GM19463 (cell line): ENCODE data around the gene CACUL1.

ENCODE experiments used
- ATAC-seq: cut with Tn5 transposase; IDR thresholded peaks from one replicate; pipeline ENCODE4 v1.9.1; 2021; ENCODE audit warnings: mild to moderate bottlenecking, moderate library complexity; ENCODE audit not compliant: unreplicated experiment

The CACUL1 gene

DNA sequence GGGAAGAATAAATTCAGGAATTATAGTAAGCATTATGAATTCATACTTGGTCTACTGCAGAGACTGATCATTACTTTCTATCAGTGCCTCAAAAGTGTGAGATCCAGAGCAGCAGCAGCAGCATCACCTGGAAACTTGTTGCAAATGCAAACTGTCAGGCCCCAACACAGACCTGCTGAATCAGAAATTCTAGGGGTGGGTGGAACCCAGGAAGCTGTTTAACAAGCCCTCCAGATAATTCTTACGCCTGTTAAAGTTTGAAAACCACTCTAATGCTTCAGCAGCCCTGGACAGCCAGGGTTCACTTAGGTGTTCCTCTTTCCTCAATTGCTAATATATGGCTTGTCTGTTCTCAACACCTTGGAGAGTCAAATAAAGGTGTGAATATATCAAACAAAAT is 19.5 kb downstream of the CACUL1 start:
- no peak for ATAC-seq

- ATAC-seq: no peak
Measured at GRCh38 chr10:118734475-118734874, 20.3 kb downstream of the CACUL1 start.

DNA sequence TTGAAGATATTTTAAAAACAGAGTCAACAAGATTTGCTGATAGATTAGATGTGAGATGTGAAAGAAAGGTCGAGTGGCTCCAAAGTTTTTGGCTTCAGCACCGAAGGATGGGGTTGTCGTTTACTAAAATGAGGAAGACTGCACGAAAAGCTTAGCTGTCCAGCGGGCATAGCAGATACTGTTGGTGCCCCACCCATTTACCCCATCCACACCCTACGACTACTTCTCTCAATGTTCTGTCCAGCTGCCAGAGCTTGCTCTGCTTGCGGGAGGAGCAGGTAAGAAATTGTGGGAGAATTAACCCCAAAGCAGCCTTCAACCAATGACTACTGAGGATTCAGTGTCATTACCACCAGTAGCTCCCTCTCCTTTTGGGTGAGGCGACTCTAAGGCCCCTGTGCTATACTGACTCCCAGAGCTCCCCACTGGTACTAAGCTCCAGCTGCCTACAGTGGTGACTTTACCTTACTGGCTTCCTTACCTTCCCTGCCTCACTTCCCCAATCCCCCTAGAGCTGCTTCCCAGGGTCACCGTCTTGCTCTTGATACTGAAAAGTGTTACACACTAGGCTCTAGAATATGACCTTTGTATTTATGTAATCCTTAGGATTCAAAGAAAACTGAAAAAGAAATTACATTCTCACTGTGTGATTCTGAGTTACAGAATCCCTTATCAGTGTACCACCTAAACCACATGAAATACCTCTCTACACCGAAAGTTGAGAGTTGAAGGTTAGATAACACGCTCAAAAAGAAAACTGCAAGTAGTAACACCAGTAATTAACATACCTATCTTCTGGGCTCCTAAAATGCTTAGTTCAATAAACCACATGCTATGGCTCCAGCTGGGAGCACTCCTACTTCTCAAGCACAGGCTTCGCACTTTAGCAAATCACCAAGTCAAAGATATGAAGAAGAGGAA is 22.3 kb downstream of the CACUL1 start:
- peak; percentile 59 for ATAC-seq

DNA sequence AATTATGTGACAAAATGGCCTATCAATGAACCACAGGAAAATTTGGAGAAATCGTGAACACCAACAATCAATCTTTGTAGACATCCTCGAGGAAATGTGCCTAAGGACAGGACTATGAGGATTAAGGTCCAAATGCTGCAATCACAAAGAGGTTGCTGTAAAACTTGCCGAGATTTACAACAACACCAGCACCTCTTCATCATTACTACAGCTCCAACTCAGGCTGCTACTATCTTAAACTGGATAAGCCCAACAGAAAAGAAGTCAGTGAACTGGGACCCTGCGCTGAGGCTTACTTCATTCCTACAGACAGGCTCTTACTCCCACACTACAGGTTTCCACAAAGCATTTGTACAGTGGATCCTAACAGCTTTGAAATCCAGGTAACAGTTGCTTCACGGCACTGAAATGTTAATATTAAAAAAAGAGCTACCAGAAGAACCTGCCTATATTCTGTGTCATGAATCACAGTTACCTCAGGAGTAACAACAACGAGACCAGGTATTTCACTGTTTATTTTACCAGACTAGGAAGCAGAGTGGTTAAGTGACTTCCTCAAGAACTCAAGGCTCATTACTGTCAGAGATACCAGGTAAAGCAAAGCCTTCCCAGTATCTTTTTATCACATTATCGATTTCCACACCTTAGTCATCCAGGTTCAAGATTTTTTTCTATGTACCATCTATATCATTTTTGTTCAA is 23.9 kb downstream of the CACUL1 start:
- no peak for ATAC-seq

- ATAC-seq: peak; percentile 79
Measured at GRCh38 chr10:118729641-118730258, 25.0 kb downstream of the CACUL1 start.

- ATAC-seq: no peak
Measured at GRCh38 chr10:118729200-118729599, 25.6 kb downstream of the CACUL1 start.

GRCh38 chr10:118725886-118726500 is 28.8 kb downstream of the CACUL1 start:
- no peak for ATAC-seq

DNA sequence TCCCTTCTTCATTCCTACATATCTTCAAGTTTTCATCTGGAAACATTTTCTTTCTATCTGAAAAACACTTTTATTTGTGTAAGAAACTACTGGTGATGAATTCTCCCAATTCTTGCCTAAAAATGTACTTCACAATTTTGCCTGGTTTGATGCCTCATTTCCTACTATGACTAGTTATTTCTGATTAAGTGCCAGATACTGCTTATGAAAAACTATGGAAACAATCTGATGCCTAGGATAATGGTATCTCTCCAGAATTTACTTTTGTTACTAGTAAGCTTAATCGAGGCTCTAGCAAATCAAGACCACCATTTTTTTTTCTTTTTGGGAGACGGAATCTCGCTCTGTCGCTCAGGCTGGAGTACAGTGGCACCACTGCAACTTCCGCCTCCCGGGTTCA is 31.3 kb downstream of the CACUL1 start:
- ATAC-seq: no peak

DNA sequence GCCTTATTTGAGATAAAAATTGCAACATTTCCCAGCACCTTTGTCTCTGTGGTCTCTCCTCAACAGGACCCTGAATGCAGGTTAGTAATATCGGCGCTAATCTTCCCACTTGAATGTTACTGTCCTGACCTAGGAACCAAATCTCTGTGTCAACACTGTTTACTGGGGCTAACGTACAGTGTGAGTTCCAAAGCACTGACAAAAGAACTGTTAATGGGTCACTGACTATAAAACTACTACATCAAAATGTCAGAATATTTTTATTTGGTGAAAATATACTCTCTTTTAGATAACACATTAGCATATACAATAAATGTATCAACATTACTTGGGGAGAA is 33.3 kb downstream of the CACUL1 start:
- ATAC-seq: no peak

GRCh38 chr10:118720685-118721538 is 33.9 kb downstream of the CACUL1 start:
- no peak for ATAC-seq

DNA sequence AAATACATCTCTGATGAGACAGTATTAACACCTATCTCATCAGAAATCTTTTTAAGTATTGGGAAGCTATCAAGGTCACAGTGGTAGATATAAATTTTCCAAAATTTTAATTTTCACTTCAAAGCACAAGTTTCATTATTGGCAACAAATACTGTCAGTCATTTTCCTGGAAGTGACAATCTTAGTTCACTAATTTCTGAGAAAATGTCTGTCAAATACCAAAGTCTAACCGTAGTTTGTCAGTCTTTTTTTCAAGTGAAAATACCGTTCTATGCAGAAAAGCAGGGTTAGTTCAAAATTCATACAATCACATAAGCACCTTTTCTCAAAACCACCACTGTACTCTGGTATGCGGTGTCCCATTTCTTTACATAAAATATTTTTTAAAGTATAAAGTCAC is 40.4 kb downstream of the CACUL1 start:
- ATAC-seq: no peak

- ATAC-seq: no peak
Measured at GRCh38 chr10:118712930-118713634, 41.7 kb downstream of the CACUL1 start.

- no peak for ATAC-seq
Measured at GRCh38 chr10:118712080-118712479, 42.7 kb downstream of the CACUL1 start.

DNA sequence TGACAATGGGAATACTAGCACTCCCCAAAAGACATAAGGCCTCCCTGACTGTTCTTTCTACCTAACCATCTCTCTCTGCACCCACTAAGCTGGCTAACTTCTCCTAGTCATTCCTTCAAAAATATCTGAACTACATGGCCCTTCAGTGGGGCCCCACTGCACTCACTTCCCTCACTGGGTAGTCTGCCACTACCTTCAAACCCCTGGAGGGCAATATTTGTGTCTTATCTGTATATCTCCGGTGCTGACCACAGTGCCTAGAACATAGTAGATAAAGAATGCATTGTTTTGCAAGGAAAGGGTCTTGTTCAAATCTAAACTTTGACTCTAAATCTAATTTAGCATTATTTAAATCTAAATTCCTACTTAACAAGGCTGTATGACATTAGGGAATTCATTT is 44.3 kb downstream of the CACUL1 start:
- no peak for ATAC-seq

DNA sequence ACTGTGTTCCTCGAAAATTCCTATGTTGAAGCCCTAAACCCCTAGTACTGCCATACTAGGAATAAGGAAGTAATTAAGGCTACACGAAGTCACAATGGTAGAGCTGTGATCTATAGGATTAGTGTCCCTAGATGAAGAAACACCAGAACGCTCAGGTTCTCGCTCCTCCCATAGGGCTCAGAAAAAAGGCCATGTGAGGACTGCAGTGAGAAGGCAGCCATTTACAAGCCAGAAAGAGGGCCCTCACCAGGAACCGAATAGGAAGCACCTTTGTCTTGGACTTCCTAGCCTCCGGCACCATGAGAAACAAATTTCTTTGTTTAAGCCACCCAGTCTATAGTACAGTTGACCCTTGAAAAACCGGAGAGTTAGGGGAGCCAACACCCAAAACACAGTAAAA is 46.2 kb downstream of the CACUL1 start:
- no peak for ATAC-seq

- ATAC-seq: no peak
Measured at GRCh38 chr10:118704711-118705110, 50.1 kb downstream of the CACUL1 start.

DNA sequence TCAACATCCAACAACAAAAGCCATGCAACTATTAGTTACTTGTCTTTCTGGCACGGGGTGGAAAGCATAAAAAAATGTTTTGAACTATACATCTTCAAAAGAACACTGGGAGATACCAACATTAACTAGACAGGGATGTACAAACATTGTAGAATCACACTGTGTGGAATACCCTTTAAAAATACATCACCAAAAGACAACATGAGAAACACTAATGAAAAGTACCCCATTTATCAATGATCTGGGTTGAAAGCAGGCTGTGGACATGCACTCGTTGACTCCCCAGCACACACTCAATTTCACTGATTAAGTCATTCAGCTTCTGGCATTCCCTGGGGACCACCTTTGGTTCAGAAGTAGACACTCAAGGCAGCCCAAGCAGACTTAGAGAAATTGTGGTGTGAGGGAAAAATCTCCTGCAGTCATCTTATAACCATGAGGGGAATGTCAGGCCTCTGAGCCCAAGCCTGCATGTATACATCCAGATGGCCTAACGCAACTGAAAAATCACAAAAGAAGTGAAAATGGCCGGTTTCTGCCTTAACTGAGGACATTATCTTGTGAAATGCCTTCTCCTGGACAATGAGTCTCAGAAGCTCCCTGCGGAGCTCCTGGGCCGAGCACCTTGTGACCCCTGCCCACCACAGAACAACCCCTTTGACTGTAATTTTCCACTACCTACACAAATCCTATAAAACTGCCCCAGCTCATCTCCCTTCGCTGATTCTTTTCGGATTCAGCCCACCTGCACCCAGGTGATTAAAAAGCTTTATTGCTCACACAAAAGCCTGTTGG is 53.0 kb downstream of the CACUL1 start:
- no peak for ATAC-seq

DNA sequence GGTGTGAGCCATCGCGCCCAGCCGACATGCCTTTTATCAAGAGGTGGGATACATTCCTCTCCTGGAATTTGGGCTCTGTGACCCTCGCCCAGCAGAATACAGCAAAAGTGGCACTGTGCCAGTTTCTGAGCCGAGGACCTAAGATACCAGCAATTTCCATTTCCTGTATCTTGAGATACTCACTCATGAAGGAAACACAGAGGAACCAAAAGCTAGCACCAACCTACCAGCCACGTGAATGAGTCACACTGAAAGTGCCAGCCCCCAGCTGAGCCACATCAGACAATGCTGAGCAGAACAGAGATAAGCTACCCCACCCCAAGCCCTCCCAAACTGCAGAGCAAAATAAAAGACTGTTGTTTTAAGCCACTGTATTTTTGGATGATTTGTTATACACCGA is 56.3 kb downstream of the CACUL1 start:
- peak; percentile 100 for ATAC-seq

- no peak for ATAC-seq
Measured at GRCh38 chr10:118694848-118695247, 59.9 kb downstream of the CACUL1 start.
